GM19452 (cell line): ENCODE measurements around the gene LECT2.
A peak's percentile ranks its signal among the peaks of the same experiment; 100 is the strongest.

ENCODE experiments used
- ATAC-seq: cut with Tn5 transposase; IDR thresholded peaks from one replicate; pipeline ENCODE4 v1.9.1; 2021; ENCODE audit not compliant: unreplicated experiment

The LECT2 gene

DNA sequence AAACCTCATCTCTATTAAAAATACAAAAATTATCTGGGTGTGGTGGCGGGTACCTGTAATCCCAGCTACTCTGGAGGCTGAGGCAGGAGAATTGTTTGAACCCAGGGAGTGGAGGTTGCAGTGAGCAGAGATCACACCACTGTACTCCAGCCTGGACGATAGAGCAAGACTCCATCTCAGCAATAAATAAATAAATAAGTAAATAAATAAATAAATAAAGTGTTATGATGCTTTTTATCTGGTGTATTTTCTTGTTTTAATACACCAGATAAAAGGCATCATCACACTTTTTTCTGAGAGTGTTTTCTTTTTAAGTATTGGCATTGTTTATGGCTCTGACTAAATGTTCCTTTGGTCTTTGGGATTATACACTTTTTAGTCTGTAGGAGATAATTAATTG lies 24.2 kb upstream of the LECT2 start:
- no peak for ATAC-seq

DNA sequence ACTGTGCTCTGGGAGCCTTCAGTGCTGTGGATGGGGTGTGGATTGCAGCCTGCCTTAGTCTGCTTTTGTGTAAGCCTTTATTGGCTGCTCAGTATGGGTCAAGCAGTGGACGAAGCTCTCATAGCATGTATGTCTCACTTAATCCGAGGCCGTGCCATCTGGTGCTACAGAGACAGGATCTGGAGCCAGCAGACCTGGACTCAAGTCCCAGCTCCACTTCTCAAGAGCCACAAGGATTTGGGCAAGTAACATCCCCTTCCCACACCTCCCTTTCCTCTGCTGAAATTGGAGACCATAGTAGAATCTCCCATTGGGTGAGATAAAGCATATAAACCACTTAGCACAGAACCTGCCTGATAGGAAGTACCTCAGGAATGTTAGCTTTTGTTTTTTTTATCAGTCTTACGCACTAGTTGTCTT lies 23.4 kb upstream of the LECT2 start:
- ATAC-seq = no peak

DNA sequence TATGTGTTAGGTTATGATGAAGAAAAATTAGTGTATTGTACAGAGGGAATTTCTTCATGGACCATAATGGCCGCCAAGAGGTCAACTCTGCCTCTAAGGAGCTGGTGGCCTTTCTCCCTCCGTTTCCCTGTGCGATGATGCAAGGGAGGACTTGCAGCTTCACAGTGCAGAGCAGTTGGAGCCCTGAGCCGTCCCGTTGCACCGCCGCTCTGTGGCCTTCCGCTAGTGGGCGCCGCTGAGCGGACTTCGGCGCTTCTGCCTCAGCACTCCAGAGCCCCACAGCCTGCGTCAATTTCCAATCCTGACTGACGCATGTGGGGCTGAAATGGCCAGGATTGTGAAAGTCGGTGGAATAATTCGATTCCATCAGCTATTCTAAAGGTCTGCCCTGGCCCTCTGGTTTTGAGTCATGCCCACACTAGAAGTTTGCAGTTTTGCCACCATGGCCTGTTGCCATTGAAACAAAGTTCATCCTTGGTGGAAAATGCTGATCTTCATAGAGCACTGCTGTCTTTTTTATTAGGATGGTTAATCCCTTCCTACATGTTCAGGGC lies 22.7 kb upstream of the LECT2 start:
- ATAC-seq = peak; percentile 78

DNA sequence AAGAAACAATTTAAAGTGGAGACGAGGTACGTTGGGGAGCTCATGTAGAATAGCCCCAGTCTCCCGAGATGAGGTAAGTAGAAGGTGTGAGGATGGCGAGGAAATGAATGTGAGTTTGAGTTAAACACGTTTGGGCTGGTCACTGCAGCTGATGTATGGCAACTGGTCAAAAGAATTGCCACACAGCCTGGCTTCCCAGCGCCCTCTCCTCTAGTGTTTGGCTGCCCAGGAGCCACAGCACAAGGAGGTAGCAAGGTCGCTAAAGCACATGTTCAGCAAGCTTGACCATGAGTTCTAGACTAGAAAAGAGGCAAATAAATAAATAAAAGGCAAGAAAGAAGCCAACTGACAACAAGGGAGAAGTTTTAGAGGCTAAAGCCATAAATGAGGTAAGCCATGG lies 21.4 kb upstream of the LECT2 start:
- no peak for ATAC-seq

DNA sequence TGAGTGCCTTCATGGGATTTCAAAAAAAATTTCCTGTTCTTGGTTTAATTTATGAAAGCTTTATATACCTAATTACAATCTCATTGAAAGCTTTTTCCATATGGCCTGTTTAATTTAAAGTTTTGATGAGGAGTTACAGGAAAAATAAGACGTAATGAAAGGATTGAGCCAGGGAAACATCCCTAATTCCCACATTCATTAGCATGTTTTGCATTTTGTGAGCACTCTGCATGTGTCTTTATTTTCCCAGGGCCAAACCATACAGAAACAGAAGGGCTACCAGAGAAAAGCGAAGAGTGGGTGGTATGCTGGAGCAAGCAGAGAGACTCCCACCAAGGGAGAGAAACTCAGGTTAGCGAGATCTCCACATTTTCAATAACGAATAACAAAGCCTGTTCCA lies 20.3 kb upstream of the LECT2 start:
- ATAC-seq = no peak

DNA sequence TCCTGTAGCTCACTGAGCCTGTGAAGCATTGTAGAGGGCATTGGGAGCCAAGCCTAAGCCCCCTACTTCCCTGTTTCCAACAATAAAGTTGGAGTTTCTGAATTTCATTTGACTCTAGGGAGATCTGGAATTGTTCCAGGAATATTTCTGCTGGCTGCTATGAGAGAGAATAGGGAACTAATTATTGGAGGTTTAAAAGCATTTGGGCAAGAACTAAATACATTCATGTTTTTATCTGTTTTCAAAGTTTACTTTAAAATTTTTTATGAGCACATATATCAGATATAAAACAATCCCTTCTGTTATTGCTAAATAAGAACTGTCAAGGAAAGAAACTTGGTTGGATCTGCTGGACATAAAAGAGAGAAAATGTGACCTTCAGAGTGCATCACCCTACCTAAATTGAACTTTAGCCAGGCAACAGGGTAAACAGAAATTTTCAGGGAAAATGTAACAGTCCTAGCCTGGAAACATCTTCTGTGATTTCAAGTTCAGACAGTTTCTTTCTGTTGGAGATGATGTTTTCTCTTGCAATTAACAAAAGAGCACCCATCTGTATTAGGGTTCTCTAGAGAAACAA lies 19.3 kb upstream of the LECT2 start:
- ATAC-seq = no peak

DNA sequence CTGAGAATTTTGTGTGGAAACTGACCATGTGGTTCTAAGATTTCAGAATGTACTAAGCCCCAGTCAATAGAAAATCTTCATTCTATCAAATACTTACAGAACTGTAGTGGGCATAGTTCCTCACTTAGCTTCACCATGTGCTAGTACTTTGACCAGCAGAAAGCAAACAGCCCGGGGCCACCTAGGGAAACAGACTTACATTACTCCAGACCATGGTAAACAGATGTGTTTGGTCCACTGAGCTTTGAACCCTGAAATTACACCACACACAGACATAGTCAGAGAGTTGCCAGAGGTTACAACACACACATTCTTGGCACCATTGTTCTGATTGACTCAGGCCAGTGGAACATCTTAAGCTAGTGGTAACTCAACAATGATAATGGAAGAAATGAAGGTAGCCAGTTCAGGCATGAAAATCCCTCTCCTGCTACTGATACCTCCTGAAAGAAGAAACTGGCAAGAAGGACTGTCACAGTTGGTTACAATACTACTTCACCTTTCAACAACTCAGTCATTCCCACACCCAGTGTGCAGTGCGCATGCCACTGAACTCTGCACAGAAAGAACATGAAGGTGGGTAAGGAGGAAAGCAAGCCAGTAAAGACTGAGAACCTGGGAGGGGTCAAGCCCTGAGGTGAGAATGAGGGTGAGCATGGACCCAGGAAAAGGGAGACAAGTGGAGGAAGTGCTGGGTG lies 18.7 kb upstream of the LECT2 start:
- no peak for ATAC-seq

DNA sequence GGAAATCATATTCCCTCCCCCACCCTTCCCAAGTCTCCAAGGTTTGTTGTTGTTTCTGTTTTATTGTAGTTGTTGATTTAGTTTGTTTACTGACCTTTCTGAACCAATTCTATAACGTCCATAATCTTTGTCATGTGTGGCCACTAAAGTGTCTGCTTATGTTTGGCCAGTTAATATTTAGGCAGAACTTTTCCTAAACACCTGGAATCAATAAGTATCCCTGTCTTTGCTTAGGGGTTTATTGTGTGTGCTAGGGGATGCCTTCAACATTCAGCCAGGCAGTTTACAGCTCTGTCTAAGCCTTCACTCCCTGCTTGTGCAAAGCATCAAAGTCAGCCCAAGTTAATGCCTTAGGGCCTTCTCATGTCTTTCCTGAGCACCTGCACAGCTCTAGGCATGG lies 16.9 kb upstream of the LECT2 start:
- ATAC-seq = no peak

DNA sequence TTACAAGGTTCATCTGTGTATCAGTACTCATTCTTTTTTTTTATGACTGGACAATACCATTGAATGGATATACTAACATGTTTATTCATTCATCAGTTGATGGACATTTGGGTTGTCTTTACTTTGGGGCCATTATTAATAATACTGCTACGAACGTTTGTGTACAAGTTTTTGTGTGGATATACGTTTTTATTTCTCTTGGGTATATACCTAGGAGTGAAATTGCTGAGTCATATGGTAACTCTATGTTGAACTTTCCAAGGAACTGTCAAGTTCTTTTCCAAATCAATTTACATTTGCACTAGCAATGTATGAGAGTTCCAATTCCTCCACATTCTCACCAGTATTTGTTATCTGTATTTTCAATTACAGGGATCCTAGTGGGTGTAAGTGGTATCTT lies 12.0 kb upstream of the LECT2 start:
- no peak for ATAC-seq

DNA sequence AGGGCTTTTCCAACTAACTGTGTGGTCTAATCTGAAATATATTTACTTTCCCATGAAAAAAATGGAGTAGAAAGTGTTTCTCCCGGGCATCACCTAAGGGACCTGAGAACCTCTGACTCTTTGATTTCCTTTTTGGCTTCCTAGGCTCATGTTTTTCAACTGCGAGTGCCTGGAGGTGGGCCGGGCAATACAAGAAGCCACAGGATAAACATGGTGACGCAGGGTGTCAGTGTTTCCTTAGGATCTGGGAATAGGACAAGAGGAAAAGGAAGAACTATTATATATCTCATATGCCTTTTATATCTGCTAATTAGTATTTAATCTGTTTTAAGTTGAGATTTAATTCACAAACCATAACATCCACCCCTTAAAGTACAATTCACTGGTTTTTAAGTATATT lies 11.4 kb upstream of the LECT2 start:
- ATAC-seq = no peak

DNA sequence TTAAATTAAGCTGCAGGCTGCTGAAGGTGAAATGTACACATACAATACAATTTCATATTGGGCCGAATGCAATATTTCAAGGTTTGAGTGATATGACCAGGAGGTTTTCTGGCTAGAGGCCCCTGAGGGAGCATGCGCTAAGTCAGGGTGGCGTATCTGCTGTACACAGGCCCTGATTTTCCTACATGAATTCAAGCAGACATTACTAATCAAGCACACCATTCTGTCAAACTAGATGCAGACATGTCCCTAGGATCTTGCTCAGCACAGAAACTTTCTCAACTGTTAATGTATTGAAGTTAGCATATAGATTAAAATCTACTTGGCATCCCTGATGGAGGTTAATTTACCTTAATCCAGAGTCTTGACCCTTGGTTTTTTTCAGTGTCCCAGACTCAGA lies 10.7 kb upstream of the LECT2 start:
- ATAC-seq = no peak

DNA sequence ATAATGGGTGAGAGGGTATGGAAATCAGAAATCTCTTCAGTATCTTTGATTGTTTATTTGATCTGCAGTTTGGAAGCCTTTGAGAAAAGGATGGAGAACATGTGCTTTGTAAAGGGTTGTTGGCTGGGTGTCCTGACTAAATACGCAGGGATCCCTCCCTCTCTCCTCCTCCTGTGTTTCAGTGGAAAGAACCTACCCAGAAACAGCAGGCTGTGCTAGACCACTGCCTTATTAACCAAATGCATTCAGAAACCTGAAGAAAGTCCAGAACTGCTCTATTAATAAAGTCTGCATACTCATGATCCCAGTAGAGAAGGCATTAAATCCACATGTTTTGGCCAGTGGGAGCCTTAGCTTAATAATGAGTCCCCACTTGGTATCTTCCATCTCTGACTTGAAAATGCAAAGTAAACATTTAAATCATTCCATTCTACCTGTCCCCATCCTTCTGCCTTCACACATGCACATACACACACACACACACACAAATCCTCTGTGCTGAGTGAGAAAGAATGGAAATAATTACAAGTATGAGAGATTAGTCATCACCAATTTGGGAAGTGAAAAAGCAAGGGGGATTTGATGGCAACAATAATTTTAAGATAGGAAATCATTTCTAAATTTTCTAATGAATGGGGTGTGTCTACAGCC lies 10.0 kb upstream of the LECT2 start:
- ATAC-seq = no peak

DNA sequence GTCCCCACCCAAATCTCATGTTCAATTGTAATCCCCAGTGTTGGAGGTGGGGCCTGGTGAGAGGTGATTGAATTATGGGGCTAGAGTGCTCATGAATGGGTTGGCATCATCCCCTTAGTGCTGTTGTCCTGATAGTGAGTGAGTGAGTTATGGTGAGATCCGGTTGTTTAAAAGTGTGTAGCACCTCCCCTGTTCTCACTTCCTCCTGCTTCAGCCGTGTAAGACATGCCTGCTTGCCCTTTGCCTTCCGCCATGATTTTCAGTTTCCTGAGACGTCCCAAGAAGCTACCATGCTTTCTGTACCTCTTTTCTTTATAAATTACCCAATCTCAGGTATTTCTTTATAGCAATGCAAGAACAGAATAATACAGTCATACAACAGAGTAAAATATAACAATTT lies 742 bp upstream of the LECT2 start:
- ATAC-seq = no peak

DNA sequence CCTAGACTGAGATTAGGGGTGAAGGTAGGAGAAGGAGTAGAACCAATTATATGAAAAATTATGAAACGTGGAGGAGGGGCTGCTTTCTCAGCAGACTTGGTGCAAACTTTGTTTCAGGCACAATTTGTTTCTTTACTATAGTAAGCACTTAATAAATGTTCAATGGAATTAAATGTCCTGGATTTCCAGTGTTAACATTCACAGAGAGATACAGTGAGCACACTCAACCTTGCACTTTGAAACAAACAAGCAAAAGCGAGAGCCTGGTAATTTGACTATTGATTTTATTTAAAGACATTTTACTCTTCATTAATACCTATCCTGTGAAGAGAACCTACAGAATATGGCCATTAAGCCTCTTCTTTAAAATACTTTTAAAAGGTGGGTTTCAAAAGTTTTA lies 933 bp downstream of the LECT2 start:
- ATAC-seq = no peak

DNA sequence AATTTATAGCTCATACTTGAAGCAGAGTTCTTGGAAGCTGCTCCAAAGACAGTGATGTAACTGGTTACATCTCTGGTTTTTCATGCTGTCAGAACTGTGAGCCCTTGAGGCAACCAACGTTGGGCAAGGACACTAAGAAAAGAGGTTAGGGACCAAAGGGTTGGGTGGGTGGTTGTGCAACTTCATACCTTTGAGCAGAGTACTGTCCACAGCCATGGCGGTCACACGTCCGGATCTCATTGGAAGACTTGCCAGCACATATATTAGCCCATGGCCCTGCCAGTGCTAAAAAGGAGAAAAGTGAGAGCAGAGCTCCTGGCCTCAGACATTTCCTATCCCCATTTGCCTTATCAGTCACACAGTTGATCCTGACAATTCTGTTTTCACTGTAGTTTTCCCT lies 2.1 kb downstream of the LECT2 start:
- ATAC-seq = no peak

DNA sequence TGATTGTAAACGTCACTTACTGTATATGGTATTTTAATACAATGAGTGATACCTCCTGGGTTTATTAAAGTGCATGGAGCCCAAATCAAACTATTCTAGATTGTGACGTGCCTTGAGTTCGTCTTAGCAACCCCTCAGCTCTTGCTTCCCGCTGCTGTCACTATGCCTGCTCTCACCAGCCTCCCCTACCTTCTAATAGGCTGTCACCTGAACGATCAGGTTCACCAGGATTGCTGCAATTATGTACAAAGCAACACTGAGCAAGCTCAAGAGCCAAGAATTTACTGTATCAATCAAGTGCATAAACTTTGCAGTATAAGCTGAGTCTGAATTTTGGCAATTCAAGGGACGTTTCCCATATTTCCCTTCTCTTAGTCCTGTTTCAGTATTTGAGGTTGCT lies 3.0 kb downstream of the LECT2 start:
- no peak for ATAC-seq

DNA sequence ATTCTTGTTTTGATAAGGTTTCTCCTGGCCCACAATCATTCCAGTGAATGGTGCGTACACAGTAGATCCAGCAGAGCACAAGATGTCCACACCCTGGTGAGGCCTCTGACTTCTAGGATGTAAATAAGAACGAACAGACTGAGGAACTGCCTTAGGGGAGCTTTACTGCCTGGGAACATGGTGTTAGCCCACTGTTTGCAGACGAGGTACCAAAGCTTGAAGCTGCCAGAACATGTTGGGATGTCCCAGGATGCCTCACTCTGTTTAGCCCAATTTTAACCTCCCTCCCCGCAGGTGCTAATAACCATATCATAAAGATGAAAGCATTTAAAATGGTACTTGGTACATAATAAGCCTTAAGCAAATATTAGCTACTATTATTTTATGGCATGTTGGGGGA lies 3.5 kb downstream of the LECT2 start:
- no peak for ATAC-seq

DNA sequence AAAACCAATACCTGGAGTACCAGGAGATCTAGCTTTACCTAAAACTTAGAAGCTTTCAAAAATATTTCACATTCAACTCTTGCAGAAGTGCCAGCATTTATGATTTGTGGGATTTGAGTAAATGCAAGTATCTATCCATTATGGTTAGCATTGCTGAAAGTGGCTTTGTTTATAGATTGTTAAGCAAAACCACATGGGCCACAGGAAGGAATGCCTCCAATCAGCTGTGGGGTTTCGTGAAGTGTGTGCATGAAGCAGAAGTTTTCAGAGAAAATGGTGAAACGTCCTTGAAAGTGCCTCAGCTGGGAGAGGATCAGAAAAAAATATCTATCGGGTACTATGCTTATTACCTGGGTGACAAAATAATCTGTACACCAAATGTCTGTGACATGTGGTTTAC lies 4.2 kb downstream of the LECT2 start:
- no peak for ATAC-seq

DNA sequence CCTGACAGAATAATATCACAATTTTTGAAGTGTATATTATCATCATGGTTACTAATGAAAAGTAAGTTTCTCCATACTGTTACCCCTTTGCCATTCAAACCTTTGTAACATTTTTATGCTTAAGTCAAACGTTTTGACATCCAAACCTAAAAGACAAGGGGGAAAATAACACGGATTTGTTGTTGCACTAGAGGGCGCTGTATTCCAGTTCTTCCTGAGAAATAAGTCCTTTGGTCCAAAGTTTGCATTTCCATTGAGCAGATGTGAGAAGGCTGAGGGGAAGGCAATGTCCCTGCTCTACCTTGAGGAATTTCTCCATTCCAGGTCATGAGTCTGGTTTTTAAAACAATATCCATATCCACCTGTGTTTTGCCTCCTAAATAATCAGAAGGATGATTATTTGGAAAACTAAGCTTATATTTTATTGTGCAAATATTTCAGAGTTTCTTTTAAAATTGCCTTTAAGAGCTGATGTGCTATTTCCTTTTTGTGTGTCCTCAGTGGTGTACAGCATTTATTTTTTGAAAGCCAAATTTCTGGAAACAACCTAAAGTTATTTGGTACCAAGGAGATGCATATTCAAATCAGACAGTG lies 9.7 kb downstream of the LECT2 start:
- no peak for ATAC-seq

DNA sequence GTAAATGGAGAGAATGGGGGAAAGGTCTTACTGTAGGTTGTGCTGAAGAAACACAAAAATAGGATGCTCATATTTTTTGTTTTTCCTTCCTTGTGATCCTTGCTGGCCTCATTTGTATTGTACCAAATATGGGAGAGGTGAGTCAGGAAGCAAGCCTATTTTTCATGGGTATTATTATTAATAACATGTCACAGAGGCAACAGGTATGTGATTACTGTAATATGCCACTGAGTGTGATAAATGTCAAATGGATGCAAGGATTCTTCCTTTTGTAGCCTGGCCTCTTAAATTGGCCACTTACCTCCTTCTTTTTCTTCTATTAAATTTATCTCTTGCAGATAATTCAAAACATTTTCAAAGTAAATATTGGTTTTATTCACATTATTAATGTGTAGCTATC lies 10.2 kb downstream of the LECT2 start:
- no peak for ATAC-seq

DNA sequence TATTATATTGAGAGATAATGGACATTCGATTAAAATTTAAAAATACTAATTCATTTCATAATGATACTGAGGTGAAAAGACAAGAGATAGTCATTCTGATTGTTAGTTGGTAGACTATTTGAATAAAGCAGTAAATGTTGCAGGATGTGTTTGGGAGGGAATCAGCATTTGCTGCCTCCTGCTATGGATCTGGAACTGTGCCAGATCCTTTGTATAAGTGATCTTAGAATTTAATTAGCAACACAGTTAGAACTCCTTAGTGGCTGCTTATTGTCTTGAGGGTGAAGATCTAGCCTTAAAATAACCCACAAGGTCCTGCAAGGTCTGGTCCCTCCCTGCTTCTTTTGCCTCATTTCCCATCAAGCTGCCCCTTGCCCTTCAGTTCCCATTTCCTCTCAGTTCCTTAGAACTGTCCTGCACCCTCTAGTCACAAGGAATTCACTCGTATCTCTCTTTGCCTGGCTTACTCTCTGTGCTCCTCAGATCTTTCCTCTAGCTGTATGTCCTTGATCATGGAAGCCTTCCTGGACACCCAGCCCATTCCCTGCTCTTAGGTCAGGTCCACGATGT lies 12.5 kb downstream of the LECT2 start:
- no peak for ATAC-seq

DNA sequence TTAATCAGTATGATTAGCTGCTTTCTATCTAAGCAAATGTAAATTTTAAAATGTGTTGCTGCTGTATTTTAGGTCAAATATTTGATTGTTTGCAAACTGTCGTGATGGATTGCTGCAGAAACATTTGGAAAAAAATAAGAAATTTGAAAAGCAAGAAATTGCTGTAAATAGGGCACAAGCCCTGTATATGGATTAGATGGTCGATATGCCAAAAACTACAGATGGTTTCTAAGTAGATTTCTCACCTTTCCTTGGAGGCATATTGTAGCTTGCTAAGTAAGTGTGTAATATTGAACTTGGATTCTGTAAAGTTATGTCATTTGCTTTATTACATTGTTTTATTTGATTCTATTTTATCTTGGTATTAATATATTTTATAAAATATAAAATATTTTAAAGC lies 13.1 kb downstream of the LECT2 start:
- no peak for ATAC-seq
